Esophagus squamous epithelium (tissue), 4 donors: ENCODE data around the gene CTSD.

ENCODE experiments used
- CTCF ChIP-seq, 6 experiments: fragments of 450-650 bp in 4 of 6; fragments of 200-600 bp in 2 of 6; sonication (generic) in 2 of 6; IDR thresholded peaks; one replicate each; pipeline ENCODE4 v1.5.1; 2016 to 2019; ENCODE audit warnings: antibody characterized with exemption in 6 of 6, mild to moderate bottlenecking in 4 of 6, moderate library complexity in 4 of 6
- POLR2A ChIP-seq, 4 donors: fragments of 450-650 bp; IDR thresholded peaks; one replicate each; pipeline ENCODE4 v1.6.1; 2017; ENCODE audit warnings: antibody characterized with exemption in 4 of 4, mild to moderate bottlenecking in 4 of 4, moderate library complexity in 3 of 4

DNA sequence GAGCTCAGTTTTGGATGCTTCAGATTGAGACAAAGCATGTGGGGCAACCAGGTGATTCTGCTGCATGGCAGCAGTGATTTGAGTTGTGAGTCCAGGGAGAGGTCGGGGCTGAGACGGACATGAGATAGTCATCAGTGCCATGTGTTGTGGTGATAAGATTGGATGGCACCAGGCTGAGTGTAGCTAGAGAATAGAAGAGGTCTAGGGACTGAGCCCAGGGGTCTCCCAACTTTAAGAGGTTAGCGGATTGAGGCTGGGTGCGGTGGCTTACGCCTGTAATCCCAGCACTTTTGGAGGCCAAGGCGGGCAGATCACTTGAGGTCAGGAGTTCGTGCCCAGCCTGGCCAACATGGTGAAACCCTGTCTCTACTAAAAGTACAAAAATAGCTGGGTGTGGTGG lies 6.3 kb upstream of the CTSD start:
- TF ChIP-seq CTCF (IDR thresholded peaks at IDR 0.05) (no peak), POLR2A (IDR thresholded peaks at IDR 0.05) (no peak)
